ENCODE data around the gene PDE3B. TPM values are rescaled to one million over a fixed set of nuclear protein-coding genes. Genes with fewer than 3 reads are reported as not detected.

The PDE3B gene
- polyA plus RNA-seq, 4 donors: 0.67 to 25.8 (median 2.4) TPM

DNA sequence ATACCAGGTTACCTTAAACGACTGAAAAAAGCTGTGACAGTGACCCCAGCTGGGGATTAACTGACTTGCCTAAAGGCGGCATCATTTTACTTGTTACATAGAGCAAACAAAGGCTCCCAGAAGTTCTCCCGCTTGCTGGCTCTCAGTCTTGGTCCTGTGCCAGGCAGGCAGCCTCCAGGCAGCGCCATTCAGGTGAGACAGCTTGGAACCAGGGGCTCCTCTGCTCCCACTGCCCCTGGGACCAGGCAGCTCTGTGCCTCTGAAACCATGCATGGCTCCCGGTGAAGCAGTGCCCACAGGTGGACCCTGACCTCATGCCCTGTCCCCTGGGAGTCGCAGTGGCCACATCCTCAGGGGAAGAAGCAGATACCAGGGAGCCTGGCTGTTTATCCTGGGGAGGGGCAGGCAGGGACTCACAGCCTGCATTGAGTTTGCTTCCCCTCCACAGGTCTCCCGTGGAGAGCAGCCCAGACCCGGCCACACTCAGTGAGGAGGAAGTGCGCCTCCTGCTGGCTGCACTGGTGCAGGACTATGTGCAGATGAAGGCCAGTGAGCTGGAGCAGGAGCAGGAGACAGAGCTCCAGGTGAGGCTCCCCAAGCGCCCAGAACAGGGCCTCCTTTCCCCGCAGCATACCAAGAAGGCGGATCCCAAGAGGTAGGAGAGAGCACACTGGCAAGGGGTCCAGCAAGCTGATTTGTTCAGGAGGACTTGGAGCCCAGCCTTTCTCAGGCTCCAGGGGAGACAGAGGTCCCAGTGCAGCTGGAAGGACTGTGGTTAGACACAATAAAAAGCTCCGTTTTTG lies 264.0 kb downstream of the PDE3B start:
- H3K4me3 ChIP-seq (ENCODE audit: low read depth in 1 of 3, low read length in 3 of 3): no peak overlapping the region
- peaks cover 0 to 6% (median 2%) of the 10 kb centered on the region in 3 donors for H3K4me1 ChIP-seq (ENCODE audit: control insufficient read depth in 3 of 3, insufficient read depth in 2 of 3, low read depth in 1 of 3, low read length in 2 of 3)
- no peak for FAIRE-seq
- H3K27ac ChIP-seq (ENCODE audit: low read depth in 1 of 3, low read length in 2 of 3): no peak overlapping the region
- no peaks in the 10 kb centered on the region for H3K9me3 ChIP-seq (ENCODE audit: control insufficient read depth in 2 of 2, insufficient read depth in 1 of 2, low read depth in 1 of 2, low read length in 1 of 2)
- 9 to 32% (median 19%) methylated on average over 13 of the region's 13 CpGs for WGBS, 3 donors
- no peaks in the 10 kb centered on the region for H3K27me3 ChIP-seq (ENCODE audit: control insufficient read depth in 3 of 3, insufficient read depth in 3 of 3, low read length in 3 of 3)
- H3K36me3 ChIP-seq (ENCODE audit: control insufficient read depth in 3 of 3, insufficient read depth in 2 of 3, low read depth in 1 of 3, low read length in 3 of 3): no peaks in the 10 kb centered on the region
- DNase-seq: peak; percentile 74

DNA sequence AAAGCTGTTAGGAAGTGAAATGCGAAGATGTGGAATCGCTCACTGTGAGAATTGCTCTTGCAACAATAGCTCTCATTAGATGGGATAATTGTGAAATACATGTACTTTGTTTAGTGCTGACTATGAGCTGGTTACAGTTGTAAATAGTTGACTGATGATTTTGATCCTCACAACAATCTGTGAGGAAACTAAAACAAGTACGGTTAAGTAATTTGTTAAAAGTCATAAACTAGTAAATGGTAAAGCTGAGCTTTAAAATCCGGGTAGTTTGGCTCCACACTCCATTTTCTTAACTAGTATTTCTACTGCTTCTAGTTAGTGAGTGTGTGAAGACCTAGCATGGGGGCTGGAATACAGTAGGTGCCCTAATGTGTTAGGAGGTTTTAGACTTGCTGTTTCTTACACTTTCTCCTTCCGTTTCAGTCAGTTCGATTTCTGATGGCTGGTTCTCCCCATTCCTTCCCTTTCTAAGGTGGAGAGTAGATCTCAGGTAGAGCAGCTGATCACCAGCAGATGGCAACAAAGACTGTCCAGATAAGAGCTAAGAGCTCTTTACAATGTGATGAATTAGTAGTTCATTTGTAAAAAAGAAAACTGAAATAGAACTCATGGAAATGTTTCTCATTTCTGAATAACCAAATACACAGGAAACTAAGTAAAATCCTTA lies 264.7 kb downstream of the PDE3B start:
- WGBS, 3 donors: 13 to 44% (median 21%) methylated on average over 6 of the region's 6 CpGs
- H3K36me3 ChIP-seq (ENCODE audit: control insufficient read depth in 3 of 3, insufficient read depth in 2 of 3, low read depth in 1 of 3, low read length in 3 of 3): no peaks in the 10 kb centered on the region
- H3K9me3 ChIP-seq (ENCODE audit: control insufficient read depth in 2 of 2, insufficient read depth in 1 of 2, low read depth in 1 of 2, low read length in 1 of 2): no peaks in the 10 kb centered on the region
- DNase-seq: peak; percentile 55 to 70
- FAIRE-seq: no peak
- H3K27me3 ChIP-seq (ENCODE audit: control insufficient read depth in 3 of 3, insufficient read depth in 3 of 3, low read length in 3 of 3): no peaks in the 10 kb centered on the region
- H3K27ac ChIP-seq (ENCODE audit: low read depth in 1 of 3, low read length in 2 of 3): no peak overlapping the region
- no peak overlapping the region for H3K4me3 ChIP-seq (ENCODE audit: low read depth in 1 of 3, low read length in 3 of 3)
- peaks cover 0 to 6% (median 2%) of the 10 kb centered on the region in 3 donors for H3K4me1 ChIP-seq (ENCODE audit: control insufficient read depth in 3 of 3, insufficient read depth in 2 of 3, low read depth in 1 of 3, low read length in 2 of 3)

DNA sequence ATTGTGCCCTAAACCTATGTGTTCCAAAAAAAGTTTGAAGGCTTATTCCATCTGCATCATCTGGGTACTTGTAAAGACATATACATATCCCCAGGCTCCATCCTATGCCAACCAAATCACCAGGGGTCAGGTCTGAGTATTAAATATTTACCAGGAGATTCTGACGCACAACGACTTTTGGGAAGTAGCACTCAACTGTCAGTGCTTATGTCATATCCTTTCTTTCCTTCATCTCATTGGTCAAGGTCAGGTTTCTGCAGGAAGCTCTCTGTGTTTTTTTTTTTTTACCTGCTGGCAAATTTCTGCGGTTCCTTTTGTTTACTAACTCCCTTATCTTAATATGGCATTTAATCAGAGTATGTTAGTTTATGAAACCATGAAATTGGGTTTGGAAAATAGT lies 270.9 kb downstream of the PDE3B start:
- Histone ChIP-seq H3K4me3 (ENCODE audit: low read depth in 1 of 3, low read length in 3 of 3) (no peak overlapping the region), H3K36me3 (ENCODE audit: control insufficient read depth in 3 of 3, insufficient read depth in 2 of 3, low read depth in 1 of 3, low read length in 3 of 3) (no peaks in the 10 kb centered on the region), H3K9me3 (ENCODE audit: control insufficient read depth in 2 of 2, insufficient read depth in 1 of 2, low read depth in 1 of 2, low read length in 1 of 2) (no peaks in the 10 kb centered on the region), H3K27me3 (ENCODE audit: control insufficient read depth in 3 of 3, insufficient read depth in 3 of 3, low read length in 3 of 3) (no peaks in the 10 kb centered on the region), H3K27ac (ENCODE audit: low read depth in 1 of 3, low read length in 2 of 3) (no peak overlapping the region), H3K4me1 (ENCODE audit: control insufficient read depth in 3 of 3, insufficient read depth in 2 of 3, low read depth in 1 of 3, low read length in 2 of 3) (no peaks in the 10 kb centered on the region)
- 51 to 66% (median 52%) methylated on average over 3 of the region's 3 CpGs for WGBS, 3 donors
- FAIRE-seq: no peak
- no peak for DNase-seq

- Histone ChIP-seq H3K36me3 (ENCODE audit: control insufficient read depth in 3 of 3, insufficient read depth in 2 of 3, low read depth in 1 of 3, low read length in 3 of 3) (no peaks in the 10 kb centered on the region), H3K27ac (ENCODE audit: low read depth in 1 of 3, low read length in 2 of 3) (no peak overlapping the region), H3K4me1 (ENCODE audit: control insufficient read depth in 3 of 3, insufficient read depth in 2 of 3, low read depth in 1 of 3, low read length in 2 of 3) (no peaks in the 10 kb centered on the region), H3K4me3 (ENCODE audit: low read depth in 1 of 3, low read length in 3 of 3) (no peak overlapping the region), H3K27me3 (ENCODE audit: control insufficient read depth in 3 of 3, insufficient read depth in 3 of 3, low read length in 3 of 3) (no peaks in the 10 kb centered on the region), H3K9me3 (ENCODE audit: control insufficient read depth in 2 of 2, insufficient read depth in 1 of 2, low read depth in 1 of 2, low read length in 1 of 2) (no peaks in the 10 kb centered on the region)
- FAIRE-seq (no peak), DNase-seq (no peak)
- 92 to 97% (median 97%) methylated on average over 1 of the region's 1 CpG for WGBS, 3 donors
These were observed 272.8 kb downstream of the PDE3B start for GRCh38 chr11:14916403-14916802.

Other genes starting within 250 kb of the PDE3B start
- 100 to 1,000 TPM in 1 of 4 donors, 10 to 100 TPM in 3; 66.3 to 117 (median 89.8) TPM for gene COPB1, start 144.0 kb upstream of the PDE3B start, polyA plus RNA-seq
- gene PSMA1, start 123.4 kb upstream of the PDE3B start, polyA plus RNA-seq: 100 to 1,000 TPM; 135 to 194 (median 155) TPM
- gene CYP2R1, start 248.4 kb downstream of the PDE3B start, polyA plus RNA-seq: 10 to 100 TPM; 13.2 to 53.2 (median 25.8) TPM